IMR-90 (cell line): ENCODE data around the gene KRT80. TPM values are rescaled to one million over a fixed set of nuclear protein-coding genes. Genes with fewer than 3 reads are reported as not detected.

ENCODE experiments used
- ATAC-seq: fragments of 200-7000 bp; cut with Tn5 transposase; 2 replicates; pipeline ENCODE4 v1.9.1; 2020; ENCODE audit warnings: low read depth, mild to moderate bottlenecking, moderate library complexity
- BruUV-seq: library from RNA; stranded (reverse); fragments of 400-500 nt; replicated peaks from 2 replicates; lab custom pipeline; 2021; lab: Mats Ljungman, UMichigan
- CTCF ChIA-PET: fragments of 300-600 bp; formaldehyde crosslinking; extraction: SDS; loops from one replicate; lab custom pipeline; 2021; ENCODE audit warnings: antibody characterized with exemption; lab: Yijun Ruan, JAX
- POLR2A ChIA-PET: fragments of 300-600 bp; sonication (Branson Sonifier 250); formaldehyde crosslinking; loops from one replicate; lab custom pipeline; 2022; ENCODE audit warnings: antibody characterized with exemption; ENCODE audit not compliant: unreplicated experiment; lab: Charles Lee
- DNase-seq: peaks from one replicate; pipeline ENCODE4 v3.0.0; 2013
- H2AFZ ChIP-seq: replicated peaks from 2 replicates; pipeline ENCODE3; 2013; ENCODE audit warnings: low read length, mild to moderate bottlenecking; ENCODE audit not compliant: poor library complexity
- H2AK5ac ChIP-seq: 2 replicates; pipeline ENCODE4 v1.6.1; 2013; ENCODE audit warnings: low read depth, low read length, inconsistent platforms
- H2AK9ac ChIP-seq: replicated peaks from 2 replicates; pipeline ENCODE3; 2013; ENCODE audit warnings: mild to moderate bottlenecking, low read depth, low read length, moderate library complexity; ENCODE audit not compliant: poor library complexity
- H2BK120ac ChIP-seq: 2 replicates; pipeline ENCODE4 v1.6.1; 2013; ENCODE audit warnings: low read depth, low read length, inconsistent platforms
- H2BK15ac ChIP-seq: 3 replicates; pipeline ENCODE4 v1.6.1; 2013; ENCODE audit warnings: low read depth, low read length, inconsistent platforms
- H2BK20ac ChIP-seq: 2 replicates; pipeline ENCODE4 v1.6.1; 2013; ENCODE audit warnings: low read depth, mild to moderate bottlenecking, inconsistent platforms, low read length, moderate library complexity
- H2BK5ac ChIP-seq: 2 replicates; pipeline ENCODE4 v1.6.1; 2013; ENCODE audit warnings: mild to moderate bottlenecking, low read depth, low read length, inconsistent platforms; ENCODE audit not compliant: poor library complexity, severe bottlenecking
- H3K14ac ChIP-seq: replicated peaks from 2 replicates; pipeline ENCODE4 v1.6.1; 2013; ENCODE audit warnings: low read depth, low read length, inconsistent platforms
- H3K18ac ChIP-seq: 2 replicates; pipeline ENCODE4 v1.6.1; 2013; ENCODE audit warnings: low read depth, low read length, control low read depth
- H3K23ac ChIP-seq: 2 replicates; pipeline ENCODE4 v1.6.1; 2013; ENCODE audit warnings: low read depth, low read length, inconsistent platforms
- H3K27ac ChIP-seq: 2 replicates; pipeline ENCODE4 v1.5.1; 2013; ENCODE audit warnings: mild to moderate bottlenecking, control low read depth, low read length; ENCODE audit not compliant: insufficient read depth
- H3K27me3 ChIP-seq: 2 replicates; pipeline ENCODE4 v1.6.1; 2013; ENCODE audit warnings: low read length; ENCODE audit not compliant: control insufficient read depth, insufficient read depth
- H3K36me3 ChIP-seq: 2 replicates; pipeline ENCODE4 v1.6.1; 2013; ENCODE audit warnings: low read length, mixed read lengths; ENCODE audit not compliant: control insufficient read depth, insufficient read depth
- H3K4ac ChIP-seq: 2 replicates; pipeline ENCODE4 v1.6.1; 2013; ENCODE audit warnings: low read depth, low read length, inconsistent platforms
- H3K4me1 ChIP-seq: 2 replicates; pipeline ENCODE4 v1.6.1; 2013; ENCODE audit warnings: low read length, mixed read lengths; ENCODE audit not compliant: control insufficient read depth, insufficient read depth
- H3K4me2 ChIP-seq: 2 replicates; pipeline ENCODE4 v1.6.1; 2013; ENCODE audit warnings: low read depth, mild to moderate bottlenecking, control low read depth, low read length, moderate library complexity
- H3K4me3 ChIP-seq: 2 replicates; pipeline ENCODE4 v1.5.1; 2013; ENCODE audit warnings: low read depth, mild to moderate bottlenecking, control low read depth, low read length, moderate library complexity; ENCODE audit not compliant: insufficient read depth
- H3K56ac ChIP-seq: 2 replicates; pipeline ENCODE4 v1.6.1; 2013; ENCODE audit warnings: low read length, inconsistent platforms; ENCODE audit not compliant: insufficient read depth; ENCODE audit errors: extremely low read depth
- H3K79me1 ChIP-seq, 2 experiments: 2 replicates each; pipeline ENCODE4 v1.6.1; 2013; ENCODE audit warnings: low read length in 2 of 2, inconsistent platforms in 1 of 2, low read depth in 1 of 2
- H3K9ac ChIP-seq: 2 replicates; pipeline ENCODE4 v1.6.1; 2013; ENCODE audit warnings: low read depth, low read length, control low read depth
- H3K9me1 ChIP-seq: 2 replicates; pipeline ENCODE4 v1.6.1; 2013; ENCODE audit warnings: low read length, inconsistent platforms; ENCODE audit not compliant: insufficient read depth
- H3K9me3 ChIP-seq: 2 replicates; pipeline ENCODE4 v1.6.1; 2013; ENCODE audit warnings: low read length; ENCODE audit not compliant: control insufficient read depth, insufficient read depth
- H4K20me1 ChIP-seq: 2 replicates; pipeline ENCODE4 v1.6.1; 2013; ENCODE audit warnings: low read length, inconsistent platforms; ENCODE audit not compliant: insufficient read depth
- H4K5ac ChIP-seq: 2 replicates; pipeline ENCODE4 v1.6.1; 2013; ENCODE audit warnings: mild to moderate bottlenecking, low read depth, low read length, control low read depth
- H4K8ac ChIP-seq, 2 experiments: 2 replicates each; pipeline ENCODE4 v1.6.1; 2013; ENCODE audit warnings: low read depth in 2 of 2, low read length in 2 of 2, control low read depth in 1 of 2, inconsistent platforms in 1 of 2
- H4K91ac ChIP-seq: 2 replicates; pipeline ENCODE4 v1.6.1; 2013; ENCODE audit warnings: low read depth, low read length, inconsistent platforms; ENCODE audit not compliant: insufficient read depth
- BHLHE40 ChIP-seq: fragments of 150-350 bp; IDR thresholded peaks from 2 replicates; pipeline ENCODE4 v1.6.1; 2016; ENCODE audit warnings: mild to moderate bottlenecking, low read depth, low read length
- CEBPB ChIP-seq: IDR thresholded peaks from 2 replicates; pipeline ENCODE4 v1.6.1; 2012; ENCODE audit warnings: low read depth, low read length, improper control_type of control experiment
- CHD1 ChIP-seq: IDR thresholded peaks from 2 replicates; pipeline ENCODE4 v1.6.1; 2012; ENCODE audit warnings: low read depth, low read length, improper control_type of control experiment
- FOS ChIP-seq: fragments of 150-350 bp; IDR thresholded peaks from 2 replicates; pipeline ENCODE4 v1.6.1; 2016; ENCODE audit warnings: low read depth, low read length
- MAFK ChIP-seq: IDR thresholded peaks from 2 replicates; pipeline ENCODE4 v1.6.1; 2012; ENCODE audit warnings: low read depth, low read length, improper control_type of control experiment
- MAZ ChIP-seq: IDR thresholded peaks from 2 replicates; pipeline ENCODE4 v1.6.1; 2012; ENCODE audit warnings: low read depth, mild to moderate bottlenecking, low read length, improper control_type of control experiment, moderate library complexity, borderline replicate concordance
- MXI1 ChIP-seq: IDR thresholded peaks from 2 replicates; pipeline ENCODE4 v1.6.1; 2012; ENCODE audit warnings: low read depth, mild to moderate bottlenecking, low read length, moderate library complexity, borderline replicate concordance
- NFE2L2 ChIP-seq: fragments of 150-350 bp; IDR thresholded peaks from 2 replicates; pipeline ENCODE4 v1.6.1; 2016; ENCODE audit warnings: low read depth, mild to moderate bottlenecking, low read length
- RAD21 ChIP-seq: IDR thresholded peaks from 2 replicates; pipeline ENCODE4 v1.6.1; 2012; ENCODE audit warnings: low read length, improper control_type of control experiment
- RCOR1 ChIP-seq: IDR thresholded peaks from 2 replicates; pipeline ENCODE4 v1.6.1; 2012; ENCODE audit warnings: mild to moderate bottlenecking, low read length, improper control_type of control experiment; ENCODE audit not compliant: insufficient replicate concordance
- RFX5 ChIP-seq: IDR thresholded peaks from 2 replicates; pipeline ENCODE4 v1.8.0; 2012; ENCODE audit warnings: low read depth, mild to moderate bottlenecking, low read length, moderate library complexity
- USF2 ChIP-seq: fragments of 150-350 bp; IDR thresholded peaks from 2 replicates; pipeline ENCODE4 v1.6.1; 2017; ENCODE audit warnings: mild to moderate bottlenecking, antibody characterized with exemption, low read length, low read depth
- WGBS, 2 experiments: methylation state at CpG; one replicate each; pipeline versions ENCODE4 v1.1.5 to v1.1.7; 2013; ENCODE audit warnings: missing lambda C conversion rate in 2 of 2; ENCODE audit not compliant: insufficient read length in 1 of 2; ENCODE audit errors: extremely low coverage in 2 of 2; 5-methylcytosine and 5-hydroxymethylcytosine counted together
- dilution Hi-C: fragments of 300-500 bp; cut with HindIII; formaldehyde crosslinking; loops from one replicate; pipeline ENCODE4 v1.14.3; 2018; ENCODE audit warnings: low sequenced_read_pairs; ENCODE audit not compliant: unreplicated experiment
- in situ Hi-C: fragments of 300-500 bp; cut with MboI; formaldehyde crosslinking; loops from 3 replicates; pipeline ENCODE4 v1.14.3; 2019; ENCODE audit warnings: low sequenced_read_pairs, inconsistent platforms, mixed read lengths
- intact Hi-C: fragments of 100-400 bp; cut with micrococcal nuclease; formaldehyde crosslinking; loops from 2 replicates; pipeline ENCODE4 v1.10.0; 2022
- polyA plus RNA-seq, 3 experiments: library from polyadenylated mRNA; depleted of rRNA; stranded (reverse); fragments of >200 nt; gene quantifications; 2 replicates each; pipeline ENCODE4 v1.2.3, GENCODE V29; 2012; ENCODE audit warnings: low replicate concordance in 1 of 3
- total RNA-seq: library from RNA; depleted of rRNA; stranded (reverse); fragments of >200 nt; gene quantifications from 2 replicates; pipeline ENCODE4 v1.2.3, GENCODE V29; 2012
- TF ChIP-seq, protein P1 (sequence below): fragments of 150-350 bp; IDR thresholded peaks from 2 replicates; pipeline ENCODE4 v1.6.1; 2016; ENCODE audit warnings: low read depth, mild to moderate bottlenecking, low read length, moderate library complexity, borderline replicate concordance

KRT80 gene
- total and polyA plus RNA-seq, 2 of the 4 experiments (the other 2 are of a cell fraction) = 0.54 to 3.4 TPM

DNA sequence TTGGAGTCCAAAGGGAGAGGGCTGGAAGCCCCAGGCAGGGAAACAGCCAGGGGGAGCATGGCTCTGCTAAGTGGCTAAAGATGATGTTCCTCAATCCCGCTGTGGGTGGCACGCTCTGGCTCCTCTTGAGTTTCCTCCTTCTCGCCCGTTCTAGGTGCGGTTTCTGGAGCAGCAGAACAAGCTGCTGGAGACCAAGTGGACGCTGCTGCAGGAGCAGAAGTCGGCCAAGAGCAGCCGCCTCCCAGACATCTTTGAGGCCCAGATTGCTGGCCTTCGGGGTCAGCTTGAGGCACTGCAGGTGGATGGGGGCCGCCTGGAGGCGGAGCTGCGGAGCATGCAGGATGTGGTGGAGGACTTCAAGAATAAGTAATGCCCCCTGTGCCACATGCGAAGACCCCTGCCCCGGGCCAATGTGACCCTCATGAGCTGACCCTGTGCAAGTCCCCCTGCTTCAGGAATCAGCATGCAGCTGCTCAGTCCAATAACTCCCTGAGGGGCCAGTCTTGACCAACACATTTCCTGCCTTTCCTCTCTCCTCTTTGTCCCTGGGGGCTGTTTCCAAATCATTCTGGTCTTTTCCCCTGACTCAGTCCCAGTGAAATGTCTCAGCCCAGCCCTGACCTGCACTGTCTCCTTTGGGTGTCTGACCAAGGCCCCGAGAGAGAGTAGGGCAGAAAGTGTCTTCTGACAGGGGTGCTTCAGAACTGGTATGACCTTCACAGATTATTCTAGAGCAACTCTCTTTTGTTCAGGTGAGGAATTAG lies 43.4 kb upstream of the KRT80 start:
- 0 out of 3 replicates have a peak overlapping the region, but pooled peaks have one; percentile 46 for H2BK15ac ChIP-seq
- intact Hi-C loops (no loop called here), in situ Hi-C loops (no loop called here), dilution Hi-C loops (no loop called here)
- H3K9me1 ChIP-seq = peaks cover 20% of the 10 kb centered on the region
- no peaks in the 10 kb centered on the region for H3K36me3 ChIP-seq
- TF ChIP-seq, protein P1, sequence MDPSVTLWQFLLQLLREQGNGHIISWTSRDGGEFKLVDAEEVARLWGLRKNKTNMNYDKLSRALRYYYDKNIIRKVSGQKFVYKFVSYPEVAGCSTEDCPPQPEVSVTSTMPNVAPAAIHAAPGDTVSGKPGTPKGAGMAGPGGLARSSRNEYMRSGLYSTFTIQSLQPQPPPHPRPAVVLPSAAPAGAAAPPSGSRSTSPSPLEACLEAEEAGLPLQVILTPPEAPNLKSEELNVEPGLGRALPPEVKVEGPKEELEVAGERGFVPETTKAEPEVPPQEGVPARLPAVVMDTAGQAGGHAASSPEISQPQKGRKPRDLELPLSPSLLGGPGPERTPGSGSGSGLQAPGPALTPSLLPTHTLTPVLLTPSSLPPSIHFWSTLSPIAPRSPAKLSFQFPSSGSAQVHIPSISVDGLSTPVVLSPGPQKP = no peak
- TF ChIP-seq USF2 (no peak), NFE2L2 (no peak), MAFK (no peak), FOS (no peak), RCOR1 (no peak), CEBPB (no peak), MAZ (no peak), MXI1 (no peak), RAD21 (no peak), RFX5 (no peak), BHLHE40 (no peak), CHD1 (no peak)
- no TSS peak for BruUV-seq
- peak overlapping the region; percentile 53; the same call in 1 of the 2 replicates for H2AK5ac ChIP-seq
- H3K27ac ChIP-seq = no peak overlapping the region
- no peak overlapping the region for H4K5ac ChIP-seq
- no peak overlapping the region for H3K9ac ChIP-seq
- H3K14ac ChIP-seq = peak overlapping the region; percentile 39; the same call in 1 of the 2 replicates
- H2BK120ac ChIP-seq = peak overlapping the region; percentile 57
- H2AFZ ChIP-seq = peak overlapping the region; percentile 65
- POLR2A ChIA-PET = no interaction called here
- H2BK5ac ChIP-seq = no peak overlapping the region
- peak overlapping the region; percentile 70; the same call in 1 of the 2 replicates for H2BK20ac ChIP-seq
- no peak for DNase-seq
- H4K20me1 ChIP-seq = no peaks in the 10 kb centered on the region
- H3K4me1 ChIP-seq = peaks cover 15% of the 10 kb centered on the region
- H2AK9ac ChIP-seq = no peak overlapping the region
- CTCF ChIA-PET = no interaction called here
- no peak overlapping the region for H3K4me3 ChIP-seq
- H3K9me3 ChIP-seq = no peaks in the 10 kb centered on the region
- no peak overlapping the region for H3K4me2 ChIP-seq
- WGBS, 2 experiments = 95% methylated on average over 6 of the region's 15 CpGs; no CpG with 5 or more reads in 1 of the 2 experiments
- peak overlapping the region in 1 of 2 experiments; percentile 49; a peak in 1 of 4 replicates for H4K8ac ChIP-seq
- H3K56ac ChIP-seq = no peak overlapping the region
- H3K4ac ChIP-seq = peak overlapping the region; percentile 58
- ATAC-seq = no peak
- H3K18ac ChIP-seq = no peak overlapping the region
- peak overlapping the region; percentile 60 for H4K91ac ChIP-seq
- H3K23ac ChIP-seq = no peak overlapping the region
- no peaks in the 10 kb centered on the region for H3K27me3 ChIP-seq
- peaks cover 0 to 17% of the 10 kb centered on the region in 2 experiments; a peak in 2 of 4 replicates for H3K79me1 ChIP-seq
